HG03039 (cell line): ENCODE measurements around the gene C3orf20.

ENCODE experiments used
- ATAC-seq: cut with Tn5 transposase; IDR thresholded peaks from one replicate; pipeline ENCODE4 v1.9.1; 2021; ENCODE audit warnings: mild to moderate bottlenecking, moderate library complexity; ENCODE audit not compliant: unreplicated experiment

The C3orf20 gene

DNA sequence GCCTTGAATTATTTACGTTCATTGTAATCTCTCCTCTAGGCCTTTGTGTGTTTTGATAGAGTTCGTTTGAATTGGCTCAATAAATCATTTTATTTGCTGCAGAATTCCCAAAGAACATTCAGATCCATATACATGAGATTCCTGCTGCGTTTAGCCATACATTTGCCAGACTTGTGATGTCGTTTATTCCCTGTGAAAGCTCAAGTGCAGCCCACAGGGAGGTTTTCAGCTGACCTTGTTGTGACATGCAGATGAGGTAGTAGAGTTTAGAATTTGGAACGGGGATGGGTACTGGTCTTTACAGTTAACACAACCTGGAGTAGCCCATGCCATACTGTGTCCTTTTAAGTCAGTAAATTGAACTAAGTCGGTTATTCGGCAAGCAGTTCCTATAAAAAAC, at the start of gene C3orf20:
C3orf20 (plus strand) TSS at position 301 of the 400 bp plus-strand sequence. CDS start 7,573 bp downstream, outside the sequence.
- no peak for ATAC-seq

DNA sequence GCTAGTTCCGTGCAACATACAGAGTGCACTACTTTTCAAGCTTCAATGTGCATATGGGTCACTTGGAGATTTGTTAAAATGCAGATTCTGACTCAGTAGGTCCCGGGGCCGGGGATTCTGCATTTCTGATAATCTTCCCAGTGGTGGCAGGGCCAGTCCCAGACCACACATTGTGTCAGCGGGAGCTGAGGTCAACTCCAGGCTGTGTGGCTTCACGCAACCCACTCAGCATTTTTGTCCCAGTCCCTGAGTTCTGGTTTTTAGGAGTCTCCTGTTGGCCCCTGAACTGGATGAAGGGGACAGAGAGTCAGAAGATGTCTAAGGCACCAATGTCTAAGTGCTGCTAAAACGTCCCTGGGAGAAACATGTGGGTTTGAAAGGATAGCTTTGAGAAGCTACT, 49.5 kb upstream of the C3orf20 start:
- ATAC-seq, result no peak

DNA sequence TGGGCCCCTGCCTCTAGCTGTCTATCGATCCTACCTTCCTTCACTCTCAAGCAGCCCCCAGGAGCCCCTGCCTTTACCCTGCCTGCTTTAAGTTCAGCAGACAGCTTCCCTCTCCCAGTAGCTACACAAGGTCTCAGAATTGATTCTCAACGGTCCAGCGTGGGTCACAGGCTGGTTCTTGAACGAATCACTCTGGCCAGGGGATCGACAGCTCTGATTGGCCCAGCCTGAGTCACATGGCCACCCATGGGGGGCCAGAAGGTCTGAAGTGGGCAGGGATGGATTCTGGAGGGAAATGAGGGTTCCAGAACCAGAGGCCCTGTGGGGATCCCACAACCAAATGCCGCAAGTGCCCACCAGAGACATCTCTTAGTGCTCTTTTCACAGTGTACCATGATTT, 47.1 kb upstream of the C3orf20 start:
- ATAC-seq, result no peak

DNA sequence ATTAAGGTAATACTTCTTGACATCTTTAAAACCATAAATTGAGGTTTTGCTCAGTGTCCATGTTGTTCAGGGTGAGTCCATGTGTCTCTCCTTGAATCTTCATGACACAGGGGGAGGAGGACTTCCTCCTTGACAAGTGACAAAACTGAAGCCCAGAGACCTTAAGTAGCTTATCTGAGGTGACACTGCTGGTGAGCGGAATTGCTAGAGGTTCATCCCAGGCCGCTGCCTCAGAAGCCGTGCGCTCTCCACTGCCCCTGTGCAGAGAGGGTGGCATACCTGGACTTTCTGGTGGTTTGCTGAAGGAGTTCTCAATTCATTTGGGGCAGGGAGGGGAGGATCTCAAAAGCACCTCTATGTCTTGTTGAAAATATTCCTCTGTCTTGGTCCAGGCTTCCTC, 46.5 kb upstream of the C3orf20 start:
- ATAC-seq, result no peak

DNA sequence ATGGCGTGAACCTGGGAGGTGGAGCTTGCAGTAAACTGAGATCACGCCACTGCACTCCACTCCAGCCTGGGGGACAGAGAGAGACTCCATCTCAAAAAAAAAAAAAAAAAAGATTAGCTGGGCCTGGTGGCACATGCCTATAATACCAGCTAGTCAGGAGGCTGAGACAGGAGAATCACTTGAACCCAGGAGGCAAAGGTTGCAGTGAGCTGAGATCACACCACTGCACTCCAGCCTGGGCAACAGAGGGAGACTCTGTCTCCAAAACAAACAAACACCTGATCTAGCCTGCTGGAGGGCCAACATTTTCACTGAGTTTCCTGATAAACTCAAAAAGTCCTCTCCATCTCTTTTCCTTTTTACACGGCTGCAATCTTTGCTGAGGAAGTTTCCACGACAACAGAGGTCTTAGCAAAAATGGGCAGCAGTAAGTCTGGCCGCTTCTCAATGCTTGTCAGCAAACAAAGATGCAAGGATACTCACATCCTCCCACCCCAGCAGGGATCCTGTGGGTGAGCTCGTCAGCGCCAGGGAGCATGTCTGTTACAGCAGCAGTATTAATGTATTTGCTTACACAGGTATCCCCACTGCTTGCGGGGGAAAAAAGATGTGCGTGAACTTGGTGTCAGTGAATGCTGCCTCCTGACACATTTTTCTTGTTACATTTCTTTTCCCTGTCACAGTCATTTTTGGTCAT, 44.4 kb upstream of the C3orf20 start:
- no peak for ATAC-seq

DNA sequence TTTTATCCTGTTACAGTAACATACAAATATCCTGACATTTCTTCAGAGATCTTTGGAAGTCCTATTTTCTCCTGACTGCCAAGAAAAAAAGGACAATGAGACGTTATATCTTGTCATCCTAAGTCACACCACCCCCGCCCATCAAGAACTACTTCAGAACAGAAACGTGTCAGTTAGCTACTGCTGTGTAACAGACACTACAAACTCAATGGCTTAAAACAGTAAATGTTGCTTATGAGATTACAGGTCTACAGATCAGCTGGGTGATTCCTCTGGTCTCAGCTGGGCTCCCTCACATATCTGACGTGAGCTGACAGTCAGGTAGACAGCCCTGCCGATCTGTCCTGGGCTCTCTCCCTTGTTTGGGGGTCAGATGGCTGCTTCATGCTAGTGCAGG, 43.8 kb upstream of the C3orf20 start:
- ATAC-seq, result no peak

DNA sequence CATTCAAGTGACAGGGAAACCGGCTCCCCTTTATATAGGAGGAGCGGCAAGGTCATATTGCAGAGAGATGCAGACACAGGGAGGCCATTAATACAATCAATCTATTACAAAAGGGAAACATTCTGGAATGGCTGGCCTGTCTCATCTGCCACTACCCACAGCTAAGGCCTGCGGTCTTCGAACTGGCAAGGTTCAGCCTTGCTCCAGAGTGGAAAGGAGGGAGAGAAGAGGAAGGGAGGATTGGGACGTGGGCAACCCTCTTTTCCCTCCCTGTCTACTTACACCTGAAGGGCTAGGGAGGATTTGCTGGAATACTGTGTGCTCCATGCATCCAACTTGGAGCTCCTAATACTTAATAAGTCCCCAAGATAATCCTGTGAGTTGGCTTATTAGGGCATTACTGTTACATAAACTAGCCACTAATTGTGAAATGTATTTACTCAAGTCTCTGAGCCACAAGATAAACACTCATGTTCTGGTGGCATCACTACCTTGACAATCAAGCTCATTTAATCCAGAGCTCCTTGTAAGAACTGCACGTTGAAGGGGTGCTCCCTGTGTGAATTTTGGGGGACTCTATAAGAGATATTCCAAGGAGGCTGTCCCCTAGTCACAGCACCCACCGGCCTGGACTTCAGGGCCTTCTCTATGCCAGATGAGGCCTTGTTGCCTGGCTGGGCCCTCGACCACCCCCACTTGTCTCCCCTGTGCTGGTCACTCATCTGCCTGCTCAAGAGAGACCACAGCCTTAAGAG, 43.1 kb upstream of the C3orf20 start:
- no peak for ATAC-seq

DNA sequence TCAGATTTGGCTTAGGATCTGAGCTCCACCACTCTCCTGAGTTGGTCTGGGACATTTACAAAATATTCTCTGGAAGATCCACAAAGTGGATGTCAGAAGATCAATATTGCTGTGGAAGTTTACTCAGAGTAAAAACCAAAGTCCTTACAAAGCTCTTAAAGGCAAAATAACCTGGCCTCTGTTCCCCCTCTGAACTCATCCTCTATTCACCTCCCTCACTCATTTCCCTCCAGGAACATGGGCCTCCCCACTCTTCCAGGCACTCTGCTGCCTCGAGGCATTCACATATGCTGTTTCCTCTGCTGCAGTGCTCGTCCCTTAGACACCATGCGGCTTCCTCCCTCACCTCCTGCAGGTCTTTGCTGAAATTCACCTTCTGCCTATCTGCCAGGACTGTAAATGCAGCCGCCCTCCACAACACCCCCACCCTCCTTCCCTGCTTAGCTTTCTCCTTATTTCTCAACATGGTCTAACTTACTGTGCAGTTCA, 42.5 kb upstream of the C3orf20 start:
- ATAC-seq, result no peak

DNA sequence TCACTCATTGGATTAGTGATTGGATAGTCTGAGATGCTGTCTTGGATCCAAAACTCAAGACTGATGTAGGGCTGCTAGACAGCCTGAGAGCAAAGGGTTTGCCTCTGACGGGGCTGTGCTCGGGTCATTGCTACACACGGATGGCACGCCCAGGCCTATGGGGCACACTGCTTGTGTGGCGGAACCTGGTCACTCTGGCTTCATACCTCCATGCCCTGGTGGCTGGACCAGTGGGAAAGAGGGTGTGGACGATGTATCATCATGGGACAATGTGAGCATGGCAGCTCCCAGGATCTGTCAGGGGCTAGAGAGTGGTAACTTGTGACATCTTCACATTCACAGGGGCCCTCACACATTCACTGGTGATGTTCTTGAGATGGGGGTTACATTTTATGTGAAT, 41.5 kb upstream of the C3orf20 start:
- ATAC-seq, result no peak

DNA sequence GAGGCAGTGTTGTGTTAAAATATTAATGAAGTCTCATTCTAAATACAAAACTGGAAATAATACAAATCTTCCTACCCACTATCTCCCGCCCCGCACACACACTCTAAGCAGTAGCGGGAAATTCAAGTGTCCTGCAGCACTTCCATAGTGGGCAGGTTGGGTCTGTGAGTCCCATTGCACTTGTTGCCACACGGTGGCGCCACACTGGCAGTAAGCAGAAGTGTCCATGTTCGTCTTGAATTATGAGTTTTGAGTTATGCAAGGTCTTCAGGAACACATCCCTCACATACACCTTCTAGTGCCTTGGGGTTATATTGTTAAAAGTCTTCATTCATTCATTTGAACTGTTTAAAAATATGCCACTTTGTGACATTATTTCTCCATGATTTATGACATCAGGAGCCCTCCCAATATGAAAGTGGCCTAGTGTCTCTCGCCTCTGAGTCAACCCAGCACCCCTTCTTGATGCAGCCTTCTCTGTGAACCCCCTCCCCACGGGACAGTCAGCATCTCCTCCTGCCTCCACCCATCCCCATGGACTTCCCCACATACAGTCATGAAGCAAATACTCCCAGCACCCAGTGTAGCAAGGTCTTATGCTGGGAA, 41.0 kb upstream of the C3orf20 start:
- ATAC-seq, result no peak

DNA sequence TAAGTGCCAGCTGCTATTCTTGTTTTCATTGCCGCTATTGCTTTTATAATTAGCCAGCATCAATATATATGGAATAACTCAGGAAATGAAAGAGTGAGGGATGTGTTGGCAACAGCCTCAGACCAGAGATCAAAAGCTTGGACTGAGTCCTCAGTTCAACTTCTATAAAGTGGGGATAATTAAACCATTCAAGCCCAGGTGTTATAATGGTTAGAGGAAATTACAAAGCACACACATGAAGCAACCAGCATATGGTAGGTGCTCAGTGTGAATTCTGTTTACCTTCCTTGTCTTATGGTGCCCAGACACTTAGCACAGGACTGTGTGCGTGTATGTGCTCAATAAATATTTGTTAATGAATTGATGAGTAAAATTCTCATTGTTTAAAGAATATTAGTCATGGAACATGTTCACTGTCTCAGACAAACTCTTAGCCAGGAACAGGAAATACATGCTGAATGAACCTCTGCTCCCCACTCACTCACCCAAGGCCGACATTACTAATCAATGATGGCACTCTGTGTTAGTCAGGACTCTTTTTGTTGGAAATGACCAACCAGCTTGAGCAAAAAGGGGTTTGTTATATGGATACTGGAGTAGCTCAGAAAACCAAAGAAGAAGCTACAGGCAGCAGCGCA, 40.1 kb upstream of the C3orf20 start:
- no peak for ATAC-seq

DNA sequence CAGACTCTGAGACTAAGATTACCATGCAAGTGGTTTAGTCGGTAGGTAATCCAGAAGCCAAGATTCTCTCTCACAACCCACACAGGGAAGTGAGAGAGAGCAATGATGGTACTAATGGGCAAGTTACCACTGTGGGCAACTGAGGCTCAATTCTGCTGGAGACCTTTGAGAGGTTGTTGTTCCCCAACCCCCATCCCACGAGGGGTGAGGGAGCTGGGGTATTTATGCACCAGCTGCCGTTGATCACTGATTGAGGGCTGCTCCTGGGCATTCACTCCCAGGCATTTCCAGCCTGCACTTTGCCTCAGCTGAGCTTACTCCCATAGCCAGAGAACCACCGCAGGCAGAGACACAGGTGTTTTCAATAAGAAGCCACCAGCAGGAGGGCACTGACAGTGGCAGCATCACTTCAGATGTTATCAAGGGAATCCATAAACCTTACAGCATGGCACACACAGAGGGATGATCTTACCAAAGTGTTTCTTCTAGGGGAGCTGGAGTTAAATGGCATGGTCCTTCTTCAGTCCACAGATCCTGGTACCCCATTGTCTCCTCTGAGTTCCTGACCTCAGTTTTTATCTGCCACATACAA, 38.3 kb upstream of the C3orf20 start:
- ATAC-seq, result no peak

DNA sequence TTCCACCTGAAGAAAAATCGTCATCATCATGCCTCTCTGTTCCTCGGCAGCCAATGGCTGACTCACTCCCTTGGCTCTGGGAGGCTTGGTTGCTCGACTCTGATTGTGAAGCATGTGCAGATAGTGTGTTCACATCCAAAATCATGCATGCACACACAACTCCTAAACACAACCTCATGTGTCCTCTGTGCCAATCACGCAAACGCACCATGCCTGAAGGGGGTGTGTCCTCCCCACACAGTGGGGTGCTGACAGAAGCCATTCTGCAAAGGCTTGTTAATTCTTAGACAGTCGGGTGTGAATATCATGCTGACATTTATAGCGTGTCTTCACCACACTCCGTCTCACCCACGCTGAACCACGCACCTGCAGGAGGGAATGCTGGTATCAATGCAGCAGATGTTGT, 34.8 kb upstream of the C3orf20 start:
- ATAC-seq, result no peak

DNA sequence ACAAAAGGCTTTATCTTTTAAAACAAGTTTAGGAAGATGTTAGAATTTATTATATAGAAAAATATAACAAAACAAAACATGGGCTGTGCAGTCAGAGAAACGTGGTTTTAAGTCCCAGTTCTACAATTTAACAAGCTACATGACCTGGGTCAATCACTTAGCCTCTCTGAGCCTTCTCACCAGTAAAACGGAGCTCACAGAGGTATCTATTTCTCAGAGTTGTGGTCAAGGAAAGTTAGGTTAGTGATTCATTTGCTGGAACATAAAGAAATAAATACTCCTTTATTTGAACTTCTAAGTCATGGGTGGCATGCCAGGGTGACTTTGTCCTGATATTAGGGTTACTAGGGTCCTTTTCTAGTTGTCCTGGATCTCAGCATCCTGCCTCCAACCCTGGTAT, 34.2 kb upstream of the C3orf20 start:
- no peak for ATAC-seq

DNA sequence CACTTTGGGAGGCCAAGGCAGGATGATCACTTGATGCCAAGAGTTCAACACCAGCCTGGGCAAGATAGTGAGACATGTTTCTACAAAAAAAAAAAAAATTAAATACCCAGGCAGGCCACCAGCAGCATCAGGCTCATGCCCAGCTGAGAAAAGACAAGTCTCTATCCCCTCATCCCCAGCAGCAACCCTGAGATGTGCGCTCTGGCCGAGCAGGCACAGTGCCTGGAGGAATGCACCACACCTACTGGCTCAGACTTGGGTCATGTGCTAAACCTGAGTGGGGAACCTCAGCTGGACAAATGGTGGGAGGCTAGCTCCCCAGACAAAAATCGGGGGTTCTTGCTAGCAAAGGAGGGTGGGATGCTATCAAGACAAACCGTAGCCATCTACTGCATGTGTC, 33.6 kb upstream of the C3orf20 start:
- no peak for ATAC-seq

DNA sequence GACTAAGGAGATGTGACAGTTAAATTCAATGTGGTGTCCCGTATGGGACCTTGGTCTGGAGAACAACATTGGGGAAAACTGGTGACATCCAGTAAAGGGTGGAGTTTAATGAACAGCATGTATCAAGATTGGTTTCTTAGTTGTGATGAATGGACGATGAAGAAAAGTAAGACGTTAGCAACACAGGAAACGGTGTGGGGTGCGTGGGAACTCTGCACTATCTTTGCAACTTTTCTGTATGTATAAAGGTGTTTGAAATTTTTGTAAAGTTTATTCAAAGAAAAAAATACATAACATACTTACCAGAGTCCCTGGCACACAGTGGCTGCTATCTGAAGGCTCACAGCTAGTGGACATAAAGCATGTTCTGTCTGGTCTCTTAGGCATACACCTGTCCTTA, 29.5 kb upstream of the C3orf20 start:
- ATAC-seq, result no peak

DNA sequence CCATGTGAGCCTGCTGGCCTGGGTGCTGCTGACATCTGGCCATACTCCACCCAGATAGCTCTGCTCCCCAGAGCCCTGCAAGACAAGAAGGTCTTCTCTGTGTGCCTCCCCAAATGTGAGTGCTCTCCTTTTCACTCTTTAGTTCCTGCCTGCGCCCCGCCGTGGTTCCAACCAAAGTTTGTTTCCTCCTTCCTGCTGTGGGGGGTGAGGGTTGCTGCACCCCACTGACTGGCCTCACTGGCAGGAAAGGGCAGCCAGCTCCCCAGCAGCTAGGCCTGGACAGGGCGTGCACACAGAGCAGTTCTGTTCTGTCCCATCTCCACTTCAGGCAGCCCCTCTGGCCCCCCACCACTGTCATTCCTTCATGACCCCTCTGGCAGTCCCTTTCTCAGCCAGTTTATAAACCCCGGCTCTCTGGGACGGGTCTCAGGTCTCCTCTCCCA, 28.8 kb upstream of the C3orf20 start:
- no peak for ATAC-seq

DNA sequence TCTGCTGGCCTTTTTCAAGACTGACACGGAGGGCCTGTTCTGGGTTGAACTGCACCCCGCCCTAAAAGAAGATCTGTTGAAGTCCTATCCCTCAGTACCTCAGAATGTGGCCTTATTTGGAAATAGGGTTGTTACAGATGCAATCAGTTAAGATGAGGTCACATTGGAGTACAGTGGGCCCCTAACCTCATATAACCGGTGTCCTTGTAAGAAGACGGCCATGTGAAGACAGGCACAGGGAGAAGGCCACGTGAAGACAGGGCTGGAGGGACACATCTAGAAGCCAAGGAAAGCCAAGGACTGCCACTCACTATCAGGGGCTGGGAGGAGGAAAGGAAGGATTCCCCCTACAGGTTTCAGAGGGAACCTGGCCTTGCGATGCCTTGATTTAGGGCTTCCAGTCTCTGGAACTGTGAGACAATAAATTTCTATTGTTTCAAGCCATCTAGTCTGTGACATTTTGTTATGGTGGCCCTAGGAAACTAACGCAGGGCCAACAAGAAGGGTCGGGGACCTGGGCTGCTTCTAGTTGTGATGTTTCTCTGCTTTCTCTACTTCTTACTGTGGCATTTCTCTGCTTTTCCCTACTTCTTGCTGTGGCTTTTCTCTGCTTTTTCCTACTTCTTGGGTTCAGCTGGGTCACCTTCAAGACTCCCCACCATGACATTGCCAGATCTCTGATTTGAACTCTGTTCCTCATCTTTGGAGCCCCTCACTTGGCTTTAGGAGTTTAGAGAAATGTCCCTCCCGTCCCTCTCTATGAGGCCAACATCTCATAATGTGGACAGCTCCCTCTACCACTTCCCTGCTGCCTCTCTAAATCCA, 28.1 kb upstream of the C3orf20 start:
- ATAC-seq, result no peak

DNA sequence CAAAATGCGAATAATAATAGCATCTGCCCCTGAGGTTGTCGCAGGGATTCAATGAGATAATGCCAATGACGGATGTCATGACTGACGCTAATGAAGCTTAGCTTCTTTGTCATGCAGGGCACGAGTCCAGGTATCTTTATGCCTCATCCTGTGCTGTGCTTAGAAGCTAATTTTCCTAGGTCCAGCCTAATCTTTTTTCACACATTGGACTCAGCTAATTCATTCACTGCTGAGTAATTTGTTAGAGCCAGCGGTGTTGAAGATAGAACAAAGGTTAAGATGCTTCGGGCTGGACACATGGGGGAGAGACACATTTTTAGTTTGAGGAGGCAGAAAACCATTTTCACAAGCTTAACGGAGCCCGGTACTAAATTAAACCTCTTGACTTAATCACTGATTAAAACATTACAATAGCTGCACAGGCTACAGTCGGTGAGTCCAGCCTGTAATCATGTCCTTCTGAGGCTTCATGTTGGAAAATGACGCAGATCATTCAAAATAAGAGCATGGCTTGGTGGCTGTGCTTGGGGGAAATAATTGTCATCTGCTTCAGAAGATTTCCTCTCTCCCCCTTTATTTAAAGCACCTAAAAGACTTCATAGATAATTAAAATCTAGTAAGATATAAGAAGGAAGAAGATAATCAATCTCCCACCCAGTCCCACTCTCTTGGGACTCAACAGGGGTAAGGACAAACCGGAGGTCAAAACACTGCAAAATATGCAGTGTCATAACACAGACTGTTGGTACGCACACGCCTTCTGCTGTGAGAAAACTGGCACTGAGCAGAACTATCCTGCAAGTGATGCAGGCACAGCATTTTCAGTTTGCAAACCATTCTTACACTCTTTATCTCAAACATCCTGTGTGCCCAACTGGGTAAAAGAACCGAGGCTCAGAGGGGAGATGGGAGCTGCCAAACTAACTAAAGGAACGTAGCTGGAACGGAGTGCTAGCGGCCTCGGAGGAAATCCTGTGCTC, 26.7 kb upstream of the C3orf20 start:
- ATAC-seq, result no peak
